Islet of Langerhans (tissue), 1 donor: ENCODE measurements around the gene PTP4A2.
A peak's percentile ranks its signal among the peaks of the same experiment; 100 is the strongest.

Experiments used
- FAIRE-seq: peaks from one replicate; lab custom pipeline; 2011; peaks lifted over from hg19 to GRCh38; lab: Jason Lieb, UNC

Gene PTP4A2

DNA sequence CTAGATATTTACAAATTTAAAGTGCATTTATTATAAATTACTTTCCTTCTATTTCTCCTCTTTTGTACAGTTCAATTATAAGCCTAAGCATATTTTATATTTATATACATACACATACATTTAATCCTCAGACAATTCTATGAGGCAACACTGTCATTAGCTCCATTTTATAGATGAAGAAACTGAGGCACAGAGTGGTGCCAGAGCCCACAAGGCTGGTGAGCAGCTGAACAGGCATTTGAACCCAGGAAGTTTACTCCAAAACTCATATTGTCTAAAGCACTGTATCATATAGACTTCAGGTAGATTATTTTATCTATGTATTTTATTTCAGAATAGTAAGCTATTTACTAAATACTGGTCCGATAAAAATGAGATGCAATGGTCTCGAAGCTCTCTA is 52.3 kb downstream of the PTP4A2 start:
- no peak for FAIRE-seq

DNA sequence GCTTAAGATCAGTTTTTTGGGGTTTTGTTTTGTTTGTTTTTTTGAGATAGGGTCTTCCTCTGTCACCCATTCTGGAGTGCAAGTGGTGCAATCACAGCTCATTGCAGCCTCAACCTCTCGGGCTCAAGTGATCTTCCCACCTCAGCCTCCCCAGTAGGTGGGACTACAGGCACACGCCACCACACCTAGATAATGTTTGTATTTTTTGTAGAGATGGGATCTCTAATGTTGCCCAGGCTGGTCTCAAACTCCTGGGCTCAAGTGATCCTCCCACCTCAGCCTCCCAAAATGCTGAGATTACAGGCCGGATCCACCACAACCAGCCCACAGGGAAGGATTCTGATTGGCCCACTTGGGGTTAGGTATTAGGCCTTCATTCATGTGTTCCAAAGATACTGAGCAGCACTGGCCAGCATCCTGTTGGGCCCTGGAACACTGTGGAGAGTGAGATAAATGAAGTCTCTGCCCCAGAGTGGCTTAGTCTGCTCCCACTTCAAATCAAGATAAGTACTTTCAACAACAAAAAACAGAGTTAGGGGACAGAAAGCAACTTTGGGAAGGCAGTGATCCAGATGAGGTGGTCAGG is 54.7 kb downstream of the PTP4A2 start:
- no peak for FAIRE-seq

DNA sequence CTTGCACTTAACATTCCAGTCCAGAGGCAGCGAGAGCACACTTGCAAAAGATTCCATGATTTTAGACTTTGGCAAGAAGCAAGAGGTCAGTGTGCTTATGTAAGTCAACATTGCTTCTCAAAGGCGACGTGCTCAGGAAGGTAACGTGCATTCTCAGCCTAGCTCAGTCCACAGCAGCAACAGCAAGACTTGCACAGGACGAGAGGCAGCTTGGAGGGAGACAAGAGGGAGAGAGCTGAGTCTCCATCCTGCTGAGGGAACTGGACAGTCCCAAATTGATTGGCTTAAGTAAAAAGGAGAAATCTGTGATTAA is 56.5 kb downstream of the PTP4A2 start:
- FAIRE-seq = no peak

DNA sequence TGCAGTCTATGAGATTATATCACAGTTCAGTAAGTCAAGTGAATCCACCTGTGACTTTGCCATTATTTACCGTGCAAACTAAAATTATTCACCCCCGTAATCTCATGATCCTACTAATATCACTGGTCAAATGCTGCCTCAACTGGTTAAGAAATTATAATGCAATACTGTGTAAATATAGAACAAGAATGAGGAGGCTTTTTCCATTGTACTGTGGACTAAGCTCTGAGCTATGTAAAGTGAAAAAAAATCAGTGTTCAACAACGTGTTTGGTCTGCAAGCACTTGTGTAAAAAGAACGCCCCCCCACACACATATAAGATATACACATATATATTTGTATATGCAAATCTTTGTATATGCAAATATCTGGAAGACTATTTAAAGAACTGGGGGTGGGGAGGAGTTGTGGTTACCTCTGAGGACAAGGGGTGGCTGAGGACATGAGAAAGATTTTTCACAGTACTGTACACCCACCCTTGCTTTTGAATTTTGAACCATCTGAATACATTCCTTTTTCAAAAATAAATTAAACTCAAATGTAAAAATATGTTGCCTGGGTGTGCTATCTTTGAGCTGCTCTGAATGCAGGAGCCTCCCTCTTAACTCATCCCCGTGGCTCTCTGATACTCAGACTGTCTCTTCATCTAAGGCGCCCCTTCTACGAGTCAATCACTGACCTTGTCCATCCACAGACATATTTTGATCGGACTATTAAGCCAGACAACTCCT is 57.0 kb downstream of the PTP4A2 start:
- FAIRE-seq = no peak

DNA sequence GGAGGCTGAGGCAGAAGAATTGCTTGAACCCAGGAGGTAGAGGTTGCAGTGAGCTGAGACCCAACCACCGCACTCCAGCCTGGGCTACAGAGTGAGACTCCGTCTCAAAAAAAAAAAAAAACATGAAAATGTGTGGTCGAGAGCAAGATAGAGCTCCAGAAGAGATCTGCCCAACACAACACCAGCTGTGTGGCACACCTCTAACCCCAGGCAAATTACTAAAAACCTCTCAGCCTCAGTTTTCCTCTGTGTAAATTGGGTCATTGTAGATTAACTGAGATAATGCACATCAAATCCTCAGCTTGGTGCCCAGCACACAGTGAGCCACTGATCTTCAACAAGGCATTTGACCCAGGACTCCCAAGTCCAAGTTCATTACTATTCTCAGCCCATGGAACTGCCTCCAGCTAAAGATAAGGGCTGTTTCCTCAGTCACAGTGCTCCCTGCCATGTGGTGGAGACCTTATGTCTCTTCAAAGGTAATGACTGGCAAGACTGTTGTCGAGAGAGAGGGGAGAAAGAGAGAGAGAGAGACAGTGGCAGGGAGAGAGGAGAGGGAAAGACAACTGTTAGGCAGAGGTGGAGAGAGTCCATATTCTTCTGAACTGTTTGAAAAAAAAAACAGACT is 58.1 kb downstream of the PTP4A2 start:
- no peak for FAIRE-seq

DNA sequence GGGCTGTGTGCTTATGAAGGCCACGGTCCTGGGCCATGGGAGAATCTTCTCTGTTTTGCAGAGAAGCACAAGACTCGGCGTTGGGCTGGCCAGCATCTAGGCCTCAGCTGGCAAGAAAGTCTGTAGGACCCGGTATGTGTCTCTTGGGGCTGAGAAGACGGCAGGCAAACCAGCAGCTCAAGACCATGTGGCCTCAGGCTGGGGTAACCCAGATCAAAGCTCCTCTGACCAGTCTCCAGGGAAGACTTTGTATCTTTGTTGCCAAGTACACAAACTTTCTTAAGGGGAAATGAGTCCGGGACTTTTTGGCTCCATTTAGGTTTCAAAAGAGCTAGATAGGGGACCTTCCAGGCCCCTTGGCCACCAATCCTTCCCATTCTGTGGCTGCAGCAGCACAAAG is 60.1 kb downstream of the PTP4A2 start:
- no peak for FAIRE-seq

DNA sequence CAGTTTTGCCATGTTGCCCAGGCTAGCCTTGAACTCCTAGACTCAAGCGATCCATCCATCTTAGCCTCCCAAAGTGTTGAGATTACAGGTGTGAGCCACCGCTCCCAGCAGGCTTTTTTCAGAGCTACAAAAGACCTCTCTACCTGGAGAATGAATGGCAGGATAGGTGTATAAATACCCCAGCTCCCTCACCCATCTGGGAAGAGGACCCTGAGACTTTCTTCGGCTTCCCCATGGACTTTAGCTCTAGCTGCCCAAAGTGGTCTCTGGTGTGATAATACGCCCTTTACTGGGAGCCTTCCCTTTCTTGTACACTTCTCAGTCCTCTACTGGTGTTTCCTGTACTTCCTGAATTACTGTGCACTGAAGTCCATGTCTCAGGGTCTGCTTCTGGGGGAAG is 60.6 kb downstream of the PTP4A2 start:
- no peak for FAIRE-seq

DNA sequence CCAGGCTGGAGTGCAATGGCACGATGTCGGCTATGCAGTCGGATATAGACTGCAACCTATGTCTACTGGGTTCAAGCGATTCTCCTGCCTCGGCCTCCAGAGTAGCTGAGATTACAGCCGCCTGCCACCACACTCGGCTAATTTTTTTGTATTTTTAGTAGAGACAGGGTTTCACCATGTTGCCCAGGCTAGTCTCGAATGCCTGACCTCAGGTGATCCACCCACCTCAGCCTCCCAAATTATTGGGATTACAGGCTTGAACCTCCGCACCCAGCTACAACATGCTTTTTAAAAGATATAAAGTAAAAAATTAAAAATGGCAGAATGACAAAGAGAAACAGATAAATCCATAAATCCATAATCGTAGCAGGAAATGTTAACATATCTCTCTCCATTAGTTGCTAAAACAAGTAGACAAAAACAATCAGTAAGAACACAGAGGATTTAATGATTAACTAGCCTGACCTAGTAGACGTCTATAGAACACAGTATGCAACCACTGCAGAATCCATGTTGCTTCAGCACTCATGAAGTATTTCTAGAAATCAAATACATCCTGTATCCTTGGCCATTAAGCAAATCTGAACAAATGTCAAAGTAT is 62.4 kb downstream of the PTP4A2 start:
- peak; percentile 95 for FAIRE-seq

- FAIRE-seq = no peak
These were observed 63.2 kb downstream of the PTP4A2 start for GRCh38 chr1:31874942-31875341.

GRCh38 chr1:31872658-31873636 is 65.2 kb downstream of the PTP4A2 start:
- no peak for FAIRE-seq

GRCh38 chr1:31871703-31872102 is 66.5 kb downstream of the PTP4A2 start:
- FAIRE-seq = no peak

- no peak for FAIRE-seq
These were observed 68.0 kb downstream of the PTP4A2 start for GRCh38 chr1:31870086-31870736.

- no peak for FAIRE-seq
These were observed 68.7 kb downstream of the PTP4A2 start for GRCh38 chr1:31869449-31869848.

GRCh38 chr1:31868862-31869261 is 69.3 kb downstream of the PTP4A2 start:
- no peak for FAIRE-seq

DNA sequence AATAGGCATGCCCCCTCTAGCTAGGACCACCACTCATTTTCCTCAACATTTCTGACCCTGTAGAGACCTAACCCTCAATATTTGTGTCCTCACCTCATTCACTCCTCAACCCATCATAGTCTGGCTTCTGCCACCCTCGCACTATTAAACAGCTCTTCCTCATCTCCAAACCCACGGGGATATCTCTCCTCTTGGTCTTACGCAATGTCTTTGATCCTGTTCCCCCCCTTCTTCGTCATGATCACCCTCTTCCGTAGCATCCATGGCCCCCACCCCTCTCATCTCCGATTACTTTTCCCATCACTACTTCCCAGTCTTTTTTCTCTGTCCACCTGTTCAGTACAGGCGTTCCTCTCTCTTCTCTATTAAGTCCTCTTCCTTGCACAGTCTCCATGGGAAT is 70.6 kb downstream of the PTP4A2 start:
- no peak for FAIRE-seq

DNA sequence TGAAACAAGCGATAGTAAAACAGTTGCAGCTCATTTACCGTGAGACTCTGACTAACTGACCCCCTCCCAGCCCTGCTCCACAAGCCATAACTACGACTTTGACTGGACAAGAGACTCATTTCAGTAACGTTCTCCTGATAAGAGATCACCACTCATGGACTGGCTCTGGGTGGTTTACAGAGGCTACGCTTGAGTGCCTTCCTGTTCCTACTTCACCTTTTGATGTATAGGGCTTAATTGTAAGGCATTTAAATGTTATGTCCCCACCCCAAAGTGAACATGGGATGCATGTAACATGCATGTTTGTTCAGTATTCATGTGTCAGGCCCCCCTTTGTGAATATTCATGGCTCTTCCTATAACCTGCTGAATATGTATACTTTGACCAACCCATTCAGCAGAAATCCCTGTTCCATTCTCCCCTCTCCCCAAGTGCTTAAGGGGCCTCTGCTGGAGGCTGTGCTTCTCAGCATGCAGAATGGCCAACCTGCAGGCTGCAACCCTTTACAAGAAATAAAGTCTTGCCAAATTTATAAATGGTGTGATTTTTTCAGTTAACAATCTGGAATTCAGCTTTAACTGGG is 71.6 kb downstream of the PTP4A2 start:
- FAIRE-seq = no peak

DNA sequence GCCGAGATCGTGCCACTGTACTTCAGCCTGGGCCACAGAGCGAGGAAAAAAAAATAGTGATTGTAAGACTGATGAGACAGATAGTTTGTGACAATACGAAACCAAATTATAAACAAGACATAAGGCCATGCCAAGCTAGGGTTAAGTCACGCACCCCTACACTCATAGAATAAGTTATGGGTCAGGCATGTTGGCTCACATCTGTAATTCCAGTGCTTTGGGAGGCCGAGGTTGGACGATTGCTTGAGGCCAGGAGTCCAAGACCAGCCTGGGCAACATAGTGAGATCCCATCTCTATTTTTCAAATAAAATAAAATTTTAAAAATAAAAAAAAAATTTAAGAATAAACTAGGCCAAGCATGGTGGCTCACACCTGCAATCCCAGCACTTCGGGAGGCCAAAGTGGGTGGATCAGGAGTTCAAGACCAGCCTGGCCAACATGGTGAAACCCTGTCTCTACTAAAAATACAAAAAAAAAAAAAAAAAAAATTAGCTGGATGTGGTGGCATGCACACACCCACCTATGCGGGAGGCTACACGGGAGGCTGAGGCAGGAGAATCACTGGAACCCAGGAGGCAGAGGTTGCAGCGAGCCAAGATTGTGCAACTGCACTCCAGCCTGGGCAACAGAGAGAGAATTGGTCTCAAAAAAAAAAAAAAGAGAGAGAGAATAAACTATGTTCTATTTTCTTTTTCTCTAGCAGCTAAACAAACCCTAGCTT is 72.3 kb downstream of the PTP4A2 start:
- no peak for FAIRE-seq

DNA sequence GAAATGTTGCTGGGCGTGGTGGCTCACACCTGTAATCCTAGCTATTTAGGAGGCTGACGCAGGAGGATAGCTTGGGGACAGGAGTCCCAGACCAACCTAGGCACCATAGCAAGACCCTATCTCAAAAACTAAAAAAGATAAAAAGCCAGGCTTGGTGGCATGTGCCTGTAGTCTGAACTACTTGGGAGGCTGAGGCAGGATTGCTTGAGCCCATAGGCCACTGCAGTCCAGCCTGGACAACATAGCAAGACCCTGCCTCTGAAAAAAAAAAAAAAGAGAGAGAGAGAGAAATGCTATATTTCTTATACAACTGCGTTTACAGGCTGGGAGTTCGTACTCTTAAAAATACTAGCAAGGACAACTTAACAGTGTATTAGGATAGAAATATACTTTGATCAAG is 76.1 kb downstream of the PTP4A2 start:
- FAIRE-seq = no peak

- FAIRE-seq = no peak
These were observed 76.8 kb downstream of the PTP4A2 start for GRCh38 chr1:31861346-31861745.

DNA sequence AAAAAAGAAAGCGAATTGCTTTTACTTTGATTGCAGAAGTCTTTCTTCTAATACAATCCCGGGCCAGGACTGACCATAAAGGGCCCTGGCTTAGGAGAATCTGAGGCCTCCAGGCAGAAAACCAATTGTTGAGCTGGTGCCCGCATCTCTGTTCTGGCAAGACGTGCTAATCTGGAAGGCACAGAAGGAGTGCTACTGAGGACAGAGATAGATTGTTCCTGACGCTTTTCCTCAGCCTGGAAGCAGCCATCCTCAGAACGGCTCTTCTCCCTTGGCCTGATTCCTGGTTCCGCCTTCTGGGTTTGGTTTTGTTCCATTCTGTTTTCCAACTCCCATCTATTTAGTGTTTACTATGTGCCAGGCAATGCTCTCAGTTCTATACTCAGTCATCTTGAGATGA is 77.6 kb downstream of the PTP4A2 start:
- no peak for FAIRE-seq

DNA sequence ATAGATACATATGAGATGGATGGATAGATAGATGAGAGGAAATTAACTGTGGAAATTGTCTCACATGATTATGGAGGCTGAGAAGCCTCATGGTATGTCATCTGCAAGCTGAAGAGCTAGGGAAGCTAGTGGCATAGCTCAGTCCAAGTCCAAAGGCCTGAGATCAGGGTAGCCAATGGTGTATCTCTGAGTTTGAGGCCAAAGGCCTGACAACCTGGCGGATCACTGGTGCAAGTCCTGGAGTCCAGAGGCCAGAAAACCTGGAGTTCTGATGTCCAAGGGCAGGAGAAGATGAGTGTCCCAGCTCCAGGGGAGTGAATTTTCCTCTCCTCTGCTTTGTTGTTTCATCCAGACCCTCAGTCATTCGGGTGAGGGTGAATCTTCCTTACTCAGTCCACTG is 78.4 kb downstream of the PTP4A2 start:
- FAIRE-seq = no peak
